NCI-H82 (cell line): ENCODE results near the gene GLB1L.
"Not testable (repeated sequence)": the region's sequence is repeated elsewhere in the genome, so short reads cannot be mapped to it uniquely, and the experiment has no call there.

Source experiments
- DNase-seq: peaks from one replicate; lab custom pipeline; 2025; lab: John Stamatoyannopoulos, UW

The GLB1L gene

GRCh38 chr2:219245148-219245898 lies at the start of gene GLB1L, which contains the start of gene STK16:
Gene GLB1L, minus strand, starts transcription at chr2:219245444. Its CDS starts 1,871 bp downstream, at chr2:219243573.
Gene STK16, plus strand, starts transcription at chr2:219245479. Its CDS starts 521 bp downstream, at chr2:219246000.
- DNase-seq = peak; percentile 94

DNA sequence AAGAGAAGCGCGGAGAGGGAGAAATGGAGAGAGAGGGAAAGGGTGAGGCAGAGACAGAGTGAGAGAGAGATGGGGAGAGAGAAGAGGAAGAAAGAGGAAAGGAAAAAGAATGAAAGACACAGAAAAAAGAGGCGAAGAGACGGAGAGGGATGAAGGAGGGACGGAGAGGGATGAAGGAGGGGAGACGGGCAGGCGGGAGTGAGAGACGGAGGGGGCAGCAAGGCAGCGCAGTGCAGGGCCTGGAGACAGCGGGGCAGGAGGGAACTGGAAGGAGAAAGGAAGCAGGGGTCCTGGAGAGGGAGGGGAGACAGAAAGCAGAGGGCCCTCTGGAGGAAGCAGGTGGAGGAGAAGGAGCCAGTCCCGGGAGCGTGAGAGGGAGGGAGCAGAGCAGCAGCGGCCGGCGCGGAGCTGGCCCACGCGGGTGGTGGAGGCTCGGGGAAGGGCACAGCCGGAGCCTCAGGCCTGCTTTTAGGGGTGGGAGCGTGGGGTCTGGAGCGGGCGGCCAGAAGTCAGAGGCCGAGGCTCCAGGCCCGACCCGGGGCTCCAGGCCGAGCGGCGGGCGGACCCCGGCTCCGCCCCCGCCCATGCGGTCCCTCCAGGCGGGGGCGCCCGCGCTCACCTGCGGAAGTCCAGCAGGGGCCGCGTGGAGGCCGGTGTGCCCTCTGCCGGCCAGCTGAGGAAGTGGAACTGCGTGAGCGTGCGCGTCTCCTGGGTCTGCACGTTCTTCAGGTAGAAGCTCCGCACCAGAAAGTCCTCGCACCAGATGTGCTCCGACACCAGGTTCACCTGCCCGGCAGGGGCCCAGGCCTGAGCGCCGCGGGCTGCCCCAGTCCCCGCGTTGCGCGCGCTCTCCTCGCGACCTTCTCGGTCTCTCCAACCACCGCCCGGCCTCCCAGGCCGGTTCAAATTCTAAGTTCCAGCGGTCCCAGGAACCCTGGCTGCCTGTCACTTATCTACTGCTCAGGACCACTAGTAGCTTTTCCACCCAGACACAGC lies 49.4 kb upstream of the GLB1L start:
- DNase-seq = peak; percentile 88

DNA sequence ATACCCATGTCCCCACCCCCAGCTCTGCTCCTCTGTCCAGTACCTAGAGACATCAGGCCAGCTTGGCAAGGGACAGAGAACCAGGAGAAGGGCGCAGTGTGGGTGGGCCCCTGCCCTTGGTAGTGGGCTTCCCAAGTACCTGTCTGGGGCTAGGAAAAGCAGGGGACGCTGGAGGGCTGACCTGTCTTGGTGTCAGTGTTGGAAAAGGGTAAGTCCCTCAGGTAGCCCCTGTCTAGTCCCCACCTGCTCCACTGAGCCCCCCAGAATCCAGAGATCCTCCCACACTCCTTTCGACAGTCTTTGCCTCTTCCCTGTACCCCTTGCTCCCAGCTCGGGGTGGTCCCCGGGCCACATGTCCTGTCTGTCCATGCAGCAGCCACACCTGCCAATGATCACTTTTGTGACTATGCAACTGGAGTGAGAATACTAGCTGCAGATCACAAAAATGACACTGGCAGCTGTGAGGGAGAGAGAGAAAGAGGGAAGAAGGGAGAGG lies 48.5 kb upstream of the GLB1L start:
- no peak for DNase-seq

DNA sequence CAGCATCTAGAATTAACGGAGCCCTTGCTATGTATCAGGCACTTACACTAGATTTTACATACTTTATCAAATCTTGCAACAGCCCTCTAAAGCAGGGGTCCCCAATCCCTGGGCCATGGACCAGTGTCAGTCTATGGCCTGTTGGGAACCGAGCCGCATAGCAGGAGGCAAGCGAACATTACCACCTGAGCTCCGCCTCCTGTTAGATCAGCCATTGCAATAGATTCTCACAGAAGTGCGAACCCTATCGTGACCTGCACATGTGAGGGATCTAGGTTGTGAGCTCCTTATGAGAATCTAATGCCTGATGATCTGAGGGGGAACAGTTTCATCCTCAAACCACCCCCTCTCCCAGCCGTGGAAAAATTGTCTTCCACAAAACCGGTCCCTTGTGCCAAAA lies 47.4 kb upstream of the GLB1L start:
- no peak for DNase-seq

GRCh38 chr2:219291910-219292490 lies 46.8 kb upstream of the GLB1L start:
- no peak for DNase-seq

- DNase-seq = no peak
Observed at GRCh38 chr2:219291394-219291793, 46.1 kb upstream of the GLB1L start.

- DNase-seq = no peak
Observed at GRCh38 chr2:219290381-219291171, 45.3 kb upstream of the GLB1L start.

GRCh38 chr2:219289537-219290361 lies 44.5 kb upstream of the GLB1L start:
- no peak for DNase-seq

DNA sequence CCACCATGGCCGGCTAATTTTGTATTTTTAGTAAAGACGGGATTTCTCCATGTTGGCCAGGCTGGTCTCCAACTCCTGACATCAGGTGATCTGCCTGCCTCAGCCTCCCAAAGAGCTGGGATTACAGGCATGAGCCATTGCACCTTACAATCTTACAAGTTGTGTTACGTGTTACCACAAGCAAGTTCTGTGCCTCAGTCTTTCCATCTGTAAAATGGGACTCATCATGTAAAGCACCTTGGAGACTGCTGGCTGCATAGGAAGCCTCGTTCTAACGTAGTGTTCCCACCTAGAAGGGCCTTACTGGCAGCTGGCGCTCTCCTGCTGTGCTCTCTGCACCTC lies 43.9 kb upstream of the GLB1L start:
- DNase-seq = no peak

- no peak for DNase-seq
Observed at GRCh38 chr2:219287580-219288265, 42.5 kb upstream of the GLB1L start.

DNA sequence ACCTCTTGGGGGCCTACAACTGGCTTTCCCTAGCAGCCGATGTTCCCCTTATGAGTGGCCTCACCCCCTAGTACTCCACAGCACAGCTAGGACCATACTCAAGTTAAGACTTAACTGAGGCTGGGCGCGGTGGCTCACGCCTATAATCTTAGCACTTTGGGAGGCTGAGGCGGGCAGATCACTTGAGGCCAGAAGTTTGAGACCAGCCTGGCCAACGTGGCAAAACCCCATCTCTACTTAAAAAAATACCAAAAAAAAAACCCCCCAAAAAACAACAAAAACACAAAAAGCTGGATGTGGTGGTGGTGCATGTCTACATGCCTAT lies 41.8 kb upstream of the GLB1L start:
- not testable (repeated sequence) for DNase-seq

- DNase-seq = no peak
Observed at GRCh38 chr2:219286436-219287115, 41.3 kb upstream of the GLB1L start.

- peak; percentile 68 for DNase-seq
Observed at GRCh38 chr2:219285894-219286425, 40.7 kb upstream of the GLB1L start.

GRCh38 chr2:219285373-219285735 lies 40.1 kb upstream of the GLB1L start:
- no peak for DNase-seq

DNA sequence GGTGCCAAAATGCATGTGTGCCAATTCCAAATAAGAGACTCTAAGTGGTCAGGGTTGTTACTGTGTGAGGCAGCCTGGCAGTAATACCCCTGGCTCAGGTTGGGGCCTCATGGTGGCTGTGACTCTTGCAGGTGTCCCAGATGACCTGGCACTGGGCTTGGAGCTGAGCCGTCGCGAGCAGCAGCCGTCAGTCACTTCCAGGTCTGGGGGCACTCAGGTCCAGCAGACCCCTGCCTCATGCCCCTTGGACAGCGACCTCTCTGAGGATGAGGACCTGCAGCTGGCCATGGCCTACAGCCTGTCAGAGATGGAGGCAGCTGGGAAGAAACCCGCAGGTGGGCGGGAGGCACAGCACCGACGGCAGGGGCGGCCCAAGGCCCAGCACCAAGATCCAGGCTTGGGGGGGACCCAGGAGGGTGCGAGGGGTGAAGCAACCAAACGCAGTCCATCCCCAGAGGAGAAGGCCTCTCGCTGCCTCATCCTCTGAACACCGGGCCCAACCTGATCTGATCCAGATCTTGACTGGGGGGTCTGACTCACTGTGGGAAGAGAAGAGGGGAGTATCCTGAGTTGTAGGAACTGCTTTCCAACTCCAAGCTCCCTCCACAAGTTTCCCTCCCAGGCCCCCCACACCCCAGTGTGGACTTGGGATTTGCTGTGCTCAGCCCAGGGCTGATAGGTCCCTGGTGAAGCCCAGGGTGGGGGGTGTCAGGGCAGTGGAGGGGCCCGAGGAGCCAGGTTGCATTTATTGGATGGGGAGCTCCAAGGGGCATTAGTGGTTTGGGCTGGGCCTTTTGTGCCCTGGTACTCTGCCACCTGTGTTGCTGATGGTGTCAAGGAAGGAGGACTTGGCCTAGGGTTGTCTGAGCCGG lies 39.5 kb upstream of the GLB1L start:
- no peak for DNase-seq

DNA sequence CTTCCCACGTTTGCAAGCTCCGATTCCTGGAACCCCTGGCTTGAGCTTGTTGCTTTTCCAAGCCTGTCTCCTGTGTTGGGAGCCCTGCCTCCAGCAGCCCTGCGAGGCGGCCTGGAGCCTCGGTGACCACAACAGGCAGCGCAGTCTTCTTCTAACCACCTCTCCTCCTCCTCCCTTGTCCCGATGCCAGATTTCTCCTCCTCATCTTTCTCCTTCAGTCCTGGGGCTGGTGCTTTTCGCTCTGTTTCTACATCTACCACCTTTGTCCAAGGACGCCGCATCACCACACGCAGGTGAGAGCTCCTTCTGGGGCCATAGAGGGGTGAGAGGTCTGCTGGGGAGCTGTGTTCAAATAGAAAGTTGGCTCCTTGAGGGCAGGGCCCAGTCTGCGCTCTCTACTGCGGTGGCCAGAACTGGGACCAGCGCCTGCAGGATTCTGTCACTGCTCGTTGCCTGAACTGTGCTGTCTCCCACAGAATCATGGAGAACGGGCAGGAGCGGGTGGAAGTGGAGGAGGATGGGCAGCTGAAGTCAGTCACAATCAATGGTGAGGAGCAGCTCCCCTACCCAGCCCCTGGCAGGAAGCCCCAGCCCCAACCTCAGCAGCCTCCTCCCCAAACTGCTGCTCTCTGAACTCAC lies 37.8 kb upstream of the GLB1L start:
- DNase-seq = no peak

DNA sequence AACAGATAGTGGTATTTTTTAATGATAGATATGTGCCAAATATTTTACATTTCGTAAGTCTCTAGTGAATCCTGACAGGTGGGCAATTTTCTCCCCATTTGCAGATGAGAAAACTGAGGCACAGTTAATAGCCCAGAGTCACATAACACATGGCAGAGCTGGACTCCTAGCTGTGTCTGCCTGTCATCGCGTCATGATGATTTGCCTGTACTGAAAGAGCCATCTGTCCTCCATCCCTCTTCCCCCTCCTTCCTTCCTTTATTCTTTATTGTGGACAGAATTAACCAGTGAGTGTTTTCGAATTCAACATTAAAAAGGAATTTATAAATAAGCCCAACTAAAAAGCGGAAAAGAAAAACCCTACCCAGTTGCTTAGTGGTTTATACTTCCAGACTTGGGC lies 37.1 kb upstream of the GLB1L start:
- no peak for DNase-seq

- DNase-seq = no peak
Observed at GRCh38 chr2:219281588-219281987, 36.3 kb upstream of the GLB1L start.
